ENCODE data around the gene RNU7-1. TPM values are rescaled to one million over a fixed set of nuclear protein-coding genes. Genes with fewer than 3 reads are reported as not detected.
A peak's percentile ranks its signal among the peaks of the same experiment; 100 is the strongest.
"Not testable (repeated sequence)": the region's sequence is repeated elsewhere in the genome, so short reads cannot be mapped to it uniquely, and the experiment has no call there.

The RNU7-1 gene
- polyA plus RNA-seq (ENCODE audit: insufficient read depth in 1 of 5, insufficient read length in 5 of 5, low replicate concordance in 1 of 5) = 10 to 100 TPM in 1 of 5 donors, 1 to 10 TPM in 2, not detected in 2; 5.9 to 20.2 (median 7.9) TPM
- long read RNA-seq, donor 1, transcript RNU7-1-201 (1 exons, 63 nt) = major isoform, 10 of 10 reads
- long read RNA-seq, donor 1, partial matches to known transcripts = 0 of 10 reads
- long read RNA-seq, donor 1, other reads (novel, unspliced or antisense) = 0 of 10 reads
- long read RNA-seq, donor 2, transcript RNU7-1-201 (1 exons, 63 nt) = major isoform, 5 of 5 reads
- long read RNA-seq, donor 2, partial matches to known transcripts = 0 of 5 reads
- long read RNA-seq, donor 2, other reads (novel, unspliced or antisense) = 0 of 5 reads
- long read RNA-seq, donor 3, partial matches to known transcripts = 0 of 2 reads
- long read RNA-seq, donor 3, other reads (novel, unspliced or antisense) = 0 of 2 reads
- long read RNA-seq, donor 4, partial matches to known transcripts = 0 of 3 reads
- long read RNA-seq, donor 4, other reads (novel, unspliced or antisense) = 0 of 3 reads
- long read RNA-seq, donor 5, partial matches to known transcripts = 0 of 2 reads
- long read RNA-seq, donor 5, other reads (novel, unspliced or antisense) = 0 of 2 reads
- long read RNA-seq, donor 6, transcript RNU7-1-201 (1 exons, 63 nt) = major isoform, 9 of 9 reads
- long read RNA-seq, donor 6, partial matches to known transcripts = 0 of 9 reads
- long read RNA-seq, donor 6, other reads (novel, unspliced or antisense) = 0 of 9 reads
- long read RNA-seq, donor 7, transcript RNU7-1-201 (1 exons, 63 nt) = major isoform, 8 of 8 reads
- long read RNA-seq, donor 7, partial matches to known transcripts = 0 of 8 reads
- long read RNA-seq, donor 7, other reads (novel, unspliced or antisense) = 0 of 8 reads
- long read RNA-seq, donor 8, partial matches to known transcripts = 0 of 2 reads
- long read RNA-seq, donor 8, other reads (novel, unspliced or antisense) = 0 of 2 reads

GRCh38 chr12:6943722-6944380, at the start of gene RNU7-1, which contains the start of gene C12orf57:
TSS of gene RNU7-1 (plus strand) at chr12:6943816.
TSS of gene C12orf57 (plus strand) at chr12:6944022. CDS start at chr12:6944122, 100 bp downstream.
- DNase-seq = peak; percentile 88 to 92

- no peak for DNase-seq
Observed at GRCh38 chr12:6894321-6894720, 49.3 kb upstream of the RNU7-1 start.

GRCh38 chr12:6896846-6897435, 46.7 kb upstream of the RNU7-1 start:
- no peak for DNase-seq

- DNase-seq = no peak
Observed at GRCh38 chr12:6899427-6899826, 44.2 kb upstream of the RNU7-1 start.

GRCh38 chr12:6899837-6900519, 43.6 kb upstream of the RNU7-1 start:
- DNase-seq = peak; percentile 58 to 61

- DNase-seq = no peak
Observed at GRCh38 chr12:6902448-6902847, 41.2 kb upstream of the RNU7-1 start.

GRCh38 chr12:6903722-6904121, 39.9 kb upstream of the RNU7-1 start:
- DNase-seq = no peak

- peak; percentile 95 to 97 for DNase-seq
Observed at GRCh38 chr12:6904280-6905276, 39.0 kb upstream of the RNU7-1 start, which contains the start of gene LRRC23. TSS of gene LRRC23 (plus strand) at chr12:6904822. CDS start at chr12:6905634, 812 bp downstream.

- no peak for DNase-seq
Observed at GRCh38 chr12:6905414-6906040, 38.1 kb upstream of the RNU7-1 start.

- not testable (repeated sequence) for DNase-seq
Observed at GRCh38 chr12:6908141-6908540, 35.5 kb upstream of the RNU7-1 start.

- DNase-seq = no peak
Observed at GRCh38 chr12:6909421-6910145, 34.0 kb upstream of the RNU7-1 start.

- DNase-seq = no peak
Observed at GRCh38 chr12:6912164-6912935, 31.3 kb upstream of the RNU7-1 start.

GRCh38 chr12:6914246-6914946, 29.2 kb upstream of the RNU7-1 start, which contains the start of gene ENO2:
TSS of gene ENO2 (plus strand) at chr12:6914580. CDS start at chr12:6915833, 1,253 bp downstream.
- DNase-seq = peak in 1 of 2 donors; percentile 38

GRCh38 chr12:6914947-6915788, 28.4 kb upstream of the RNU7-1 start:
- no peak for DNase-seq

GRCh38 chr12:6915789-6916285, 27.8 kb upstream of the RNU7-1 start:
- no peak for DNase-seq

Measured in right lung (tissue), 10 donors.